GM19438 (cell line): ENCODE results near the gene TSSC4.

Source experiments
- ATAC-seq: cut with Tn5 transposase; IDR thresholded peaks from one replicate; pipeline ENCODE4 v1.9.1; 2021; ENCODE audit warnings: low read depth; ENCODE audit not compliant: unreplicated experiment

The TSSC4 gene

GRCh38 chr11:2415601-2416380 lies 15.2 kb downstream of the TSSC4 start:
- no peak for ATAC-seq

GRCh38 chr11:2416765-2417164 lies 16.2 kb downstream of the TSSC4 start:
- no peak for ATAC-seq

GRCh38 chr11:2417856-2418692 lies 17.5 kb downstream of the TSSC4 start:
- no peak for ATAC-seq

- ATAC-seq: no peak
These were observed 18.3 kb downstream of the TSSC4 start for GRCh38 chr11:2418693-2419360.

GRCh38 chr11:2419638-2420501 lies 19.3 kb downstream of the TSSC4 start:
- ATAC-seq: no peak

- no peak for ATAC-seq
These were observed 20.1 kb downstream of the TSSC4 start for GRCh38 chr11:2420502-2421225.

- ATAC-seq: no peak
These were observed 20.9 kb downstream of the TSSC4 start for GRCh38 chr11:2421226-2421994.

GRCh38 chr11:2421996-2422395 lies 21.4 kb downstream of the TSSC4 start:
- ATAC-seq: no peak

GRCh38 chr11:2422461-2423156 lies 22.1 kb downstream of the TSSC4 start:
- ATAC-seq: no peak

- ATAC-seq: no peak
These were observed 22.8 kb downstream of the TSSC4 start for GRCh38 chr11:2423157-2424025.

GRCh38 chr11:2424811-2425495 lies 24.4 kb downstream of the TSSC4 start:
- ATAC-seq: no peak

GRCh38 chr11:2425506-2425905 lies 25.0 kb downstream of the TSSC4 start:
- no peak for ATAC-seq

- ATAC-seq: no peak
These were observed 25.7 kb downstream of the TSSC4 start for GRCh38 chr11:2426221-2426620.

- no peak for ATAC-seq
These were observed 26.4 kb downstream of the TSSC4 start for GRCh38 chr11:2426826-2427521.

GRCh38 chr11:2427721-2428321 lies 27.3 kb downstream of the TSSC4 start:
- no peak for ATAC-seq

GRCh38 chr11:2428322-2428795 lies 27.8 kb downstream of the TSSC4 start:
- no peak for ATAC-seq
